NCI-H1092 treated with DMSO at 0.1 percent for 48 hours (cell line): ENCODE results near the gene PRKG1.

Experiments used
- DNase-seq: peaks from one replicate; lab custom pipeline; 2025; lab: John Stamatoyannopoulos, UW

The PRKG1 gene

GRCh38 chr10:51760864-51761640 is 686.8 kb downstream of the PRKG1 start:
- no peak for DNase-seq

GRCh38 chr10:51763746-51764145 is 689.5 kb downstream of the PRKG1 start:
- DNase-seq: no peak

- no peak for DNase-seq
Observed at GRCh38 chr10:51765284-51765971, 691.1 kb downstream of the PRKG1 start.

- DNase-seq: no peak
Observed at GRCh38 chr10:51766423-51767102, 692.3 kb downstream of the PRKG1 start.

GRCh38 chr10:51767103-51767763 is 692.9 kb downstream of the PRKG1 start:
- DNase-seq: no peak

- no peak for DNase-seq
Observed at GRCh38 chr10:51768886-51769465, 694.7 kb downstream of the PRKG1 start.

GRCh38 chr10:51770709-51771108 is 696.4 kb downstream of the PRKG1 start:
- no peak for DNase-seq

- DNase-seq: no peak
Observed at GRCh38 chr10:51772387-51772786, 698.1 kb downstream of the PRKG1 start.

GRCh38 chr10:51773681-51774080 is 699.4 kb downstream of the PRKG1 start:
- DNase-seq: no peak

- no peak for DNase-seq
Observed at GRCh38 chr10:51783941-51784340, 709.7 kb downstream of the PRKG1 start.

GRCh38 chr10:51786016-51786683 is 711.9 kb downstream of the PRKG1 start:
- no peak for DNase-seq

GRCh38 chr10:51786684-51787035 is 712.4 kb downstream of the PRKG1 start:
- no peak for DNase-seq

GRCh38 chr10:51788273-51788672 is 714.0 kb downstream of the PRKG1 start:
- no peak for DNase-seq

GRCh38 chr10:51789118-51789517 is 714.8 kb downstream of the PRKG1 start:
- DNase-seq: no peak

- no peak for DNase-seq
Observed at GRCh38 chr10:51789903-51790302, 715.6 kb downstream of the PRKG1 start.

GRCh38 chr10:51792678-51793077 is 718.4 kb downstream of the PRKG1 start:
- DNase-seq: no peak

GRCh38 chr10:51800121-51800520 is 725.8 kb downstream of the PRKG1 start:
- no peak for DNase-seq

GRCh38 chr10:51800725-51801424 is 726.6 kb downstream of the PRKG1 start:
- no peak for DNase-seq

- DNase-seq: no peak
Observed at GRCh38 chr10:51802030-51802429, 727.7 kb downstream of the PRKG1 start.

GRCh38 chr10:51804866-51805265 is 730.6 kb downstream of the PRKG1 start:
- DNase-seq: no peak
